Lung (tissue), 12 donors: ENCODE results near the gene POLR3G. TPM values are rescaled to one million over a fixed set of nuclear protein-coding genes. Genes with fewer than 3 reads are reported as not detected.

Experiments used
- ATAC-seq: fragments of 200-7000 bp; cut with Tn5 transposase; one replicate; pipeline ENCODE4 v1.9.1; 2020; ENCODE audit warnings: moderate number of reproducible peaks; ENCODE audit not compliant: insufficient read depth, low FRiP score
- DNase-seq, 3 donors: peaks; one replicate each; pipeline ENCODE4 v3.0.0-alpha.2; 2013 to 2017
- H3K27ac ChIP-seq, 2 donors: one replicate each; pipeline ENCODE4 v1.5.1; 2013; ENCODE audit warnings: mild to moderate bottlenecking in 2 of 2, moderate library complexity in 2 of 2, control low read depth in 1 of 2, inconsistent platforms in 1 of 2, low read depth in 1 of 2, low read length in 1 of 2
- H3K27me3 ChIP-seq, 3 donors: one replicate each; pipeline ENCODE4 v1.5.1; 2013; ENCODE audit warnings: low read length in 2 of 3; ENCODE audit not compliant: control insufficient read depth in 3 of 3, insufficient read depth in 3 of 3
- H3K36me3 ChIP-seq, 4 donors: one replicate each; pipeline ENCODE4 v1.5.1; 2013; ENCODE audit warnings: low read length in 4 of 4, mild to moderate bottlenecking in 1 of 4, moderate library complexity in 1 of 4; ENCODE audit not compliant: control insufficient read depth in 4 of 4, insufficient read depth in 4 of 4
- H3K4me1 ChIP-seq, 5 donors: one replicate each; pipeline ENCODE4 v1.5.1; 2013; ENCODE audit warnings: low read length in 5 of 5, mild to moderate bottlenecking in 2 of 5, moderate library complexity in 1 of 5; ENCODE audit not compliant: control insufficient read depth in 5 of 5, insufficient read depth in 5 of 5
- H3K4me3 ChIP-seq: one replicate; pipeline ENCODE4 v1.5.1; 2013; ENCODE audit warnings: mild to moderate bottlenecking, control low read depth, moderate library complexity
- H3K9ac ChIP-seq, 2 donors: one replicate each; pipeline ENCODE4 v1.5.1; 2013; ENCODE audit warnings: low read length in 2 of 2, control low read depth in 1 of 2; ENCODE audit not compliant: insufficient read depth in 1 of 2
- H3K9me3 ChIP-seq, 4 donors: one replicate each; pipeline ENCODE4 v1.5.1; 2013; ENCODE audit warnings: low read length in 3 of 4, mild to moderate bottlenecking in 1 of 4, moderate library complexity in 1 of 4; ENCODE audit not compliant: control insufficient read depth in 4 of 4, insufficient read depth in 3 of 4
- WGBS, 2 donors: extraction: QIAGEN DNeasy Blood & Tissue Kit; methylation state at CpG; one replicate each; pipeline ENCODE4 v1.1.7; 2013; 5-methylcytosine and 5-hydroxymethylcytosine counted together
- polyA plus RNA-seq, 2 donors: library from polyadenylated mRNA; stranded (reverse); fragments of 200-250 nt; gene quantifications; one replicate each; pipeline ENCODE4 v1.2.1, GENCODE V29; 2013
- total RNA-seq, 2 donors: library from RNA; depleted of rRNA in 1 of 2; stranded (reverse); fragments of >200 nt in 1 of 2; gene quantifications; one replicate each; pipeline ENCODE4 v1.2.1, GENCODE V29; 2014 to 2021
- TF ChIP-seq, protein P1 (sequence below): IDR thresholded peaks from 2 replicates; pipeline ENCODE4 v1.5.1; 2012; ENCODE audit warnings: mild to moderate bottlenecking; ENCODE audit errors: control extremely low read depth, extremely low read depth
- donor health status: control.
- donor health status: control.
- donor health status: Bipolar disorder and iron deficiency.
- donor health status: healthy.
- donor health status: DM: yes; HTN: yes; CAD: no.

The POLR3G gene
- total and polyA plus RNA-seq, 4 donors: 1.1 to 1.3 (median 1.3) TPM

DNA sequence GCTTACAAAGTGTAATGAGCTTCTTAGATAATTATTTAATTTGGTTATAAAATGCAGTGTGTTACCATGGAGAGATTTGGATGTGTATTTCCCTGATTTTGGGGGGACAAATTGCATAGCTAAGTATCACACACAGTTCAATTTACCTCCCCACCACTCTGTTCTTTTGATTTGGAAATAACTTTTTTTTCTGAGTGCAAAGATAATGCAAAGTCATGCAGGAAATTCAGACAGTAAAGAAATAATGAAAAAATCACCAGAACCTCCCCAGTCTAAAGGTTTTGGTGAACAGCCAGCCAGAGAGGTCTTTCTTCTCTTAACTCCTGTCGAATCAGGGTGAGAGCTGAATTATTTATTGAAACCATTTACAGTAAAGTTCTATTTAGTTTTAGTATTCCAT is 87.1 kb downstream of the POLR3G start:
- ATAC-seq: no peak
- H3K36me3 ChIP-seq: no peaks in the 10 kb centered on the region

DNA sequence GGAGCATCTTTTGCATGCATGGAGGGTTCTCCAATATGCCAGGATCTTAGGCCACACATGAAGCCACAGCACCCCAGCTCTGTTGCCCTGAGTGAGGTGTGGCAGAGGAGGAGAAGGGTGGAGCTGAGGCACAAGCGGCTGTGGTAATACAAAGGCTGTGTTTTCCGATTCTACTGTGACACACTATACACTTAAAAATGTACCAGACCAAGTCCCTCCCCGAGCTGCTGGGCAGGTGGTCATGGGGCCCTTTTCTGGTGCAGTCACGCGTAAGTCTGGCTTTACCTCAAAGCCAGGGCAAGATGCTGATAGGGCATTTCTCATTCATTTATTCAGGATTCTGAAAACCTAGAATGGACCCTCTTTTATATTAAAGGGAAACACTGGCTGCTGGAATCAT is 87.7 kb downstream of the POLR3G start:
- no peaks in the 10 kb centered on the region for H3K36me3 ChIP-seq
- H3K4me1 ChIP-seq: peaks cover 0 to 15% (median 3%) of the 10 kb centered on the region in 5 donors
- ATAC-seq (no peak), DNase-seq (no peak)
- no peak overlapping the region for H3K9ac ChIP-seq
- TF ChIP-seq, protein P1, sequence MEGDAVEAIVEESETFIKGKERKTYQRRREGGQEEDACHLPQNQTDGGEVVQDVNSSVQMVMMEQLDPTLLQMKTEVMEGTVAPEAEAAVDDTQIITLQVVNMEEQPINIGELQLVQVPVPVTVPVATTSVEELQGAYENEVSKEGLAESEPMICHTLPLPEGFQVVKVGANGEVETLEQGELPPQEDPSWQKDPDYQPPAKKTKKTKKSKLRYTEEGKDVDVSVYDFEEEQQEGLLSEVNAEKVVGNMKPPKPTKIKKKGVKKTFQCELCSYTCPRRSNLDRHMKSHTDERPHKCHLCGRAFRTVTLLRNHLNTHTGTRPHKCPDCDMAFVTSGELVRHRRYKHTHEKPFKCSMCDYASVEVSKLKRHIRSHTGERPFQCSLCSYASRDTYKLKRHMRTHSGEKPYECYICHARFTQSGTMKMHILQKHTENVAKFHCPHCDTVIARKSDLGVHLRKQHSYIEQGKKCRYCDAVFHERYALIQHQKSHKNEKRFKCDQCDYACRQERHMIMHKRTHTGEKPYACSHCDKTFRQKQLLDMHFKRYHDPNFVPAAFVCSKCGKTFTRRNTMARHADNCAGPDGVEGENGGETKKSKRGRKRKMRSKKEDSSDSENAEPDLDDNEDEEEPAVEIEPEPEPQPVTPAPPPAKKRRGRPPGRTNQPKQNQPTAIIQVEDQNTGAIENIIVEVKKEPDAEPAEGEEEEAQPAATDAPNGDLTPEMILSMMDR: no peak
- 62 to 75% methylated on average over 5 of the region's 5 CpGs for WGBS, 2 donors
- H3K4me3 ChIP-seq: no peak overlapping the region
- H3K9me3 ChIP-seq: no peaks in the 10 kb centered on the region
- peak overlapping the region in 1 of 2 donors; percentile 51 for H3K27ac ChIP-seq
- H3K27me3 ChIP-seq: peaks cover 0 to 32% (median 11%) of the 10 kb centered on the region in 3 donors

More for the DNA sequence above, 87.1 kb downstream of the POLR3G start:
- TF ChIP-seq, protein P1: no peak
- Histone ChIP-seq H3K4me1 (peaks cover 0 to 15% (median 3%) of the 10 kb centered on the region in 5 donors), H3K27me3 (peaks cover 0 to 37% (median 17%) of the 10 kb centered on the region in 3 donors), H3K4me3 (no peak overlapping the region), H3K9me3 (no peaks in the 10 kb centered on the region), H3K9ac (no peak overlapping the region), H3K27ac (no peak overlapping the region)
- DNase-seq: no peak
- WGBS, 2 donors: 52 to 54% methylated on average over 1 of the region's 1 CpG

DNA sequence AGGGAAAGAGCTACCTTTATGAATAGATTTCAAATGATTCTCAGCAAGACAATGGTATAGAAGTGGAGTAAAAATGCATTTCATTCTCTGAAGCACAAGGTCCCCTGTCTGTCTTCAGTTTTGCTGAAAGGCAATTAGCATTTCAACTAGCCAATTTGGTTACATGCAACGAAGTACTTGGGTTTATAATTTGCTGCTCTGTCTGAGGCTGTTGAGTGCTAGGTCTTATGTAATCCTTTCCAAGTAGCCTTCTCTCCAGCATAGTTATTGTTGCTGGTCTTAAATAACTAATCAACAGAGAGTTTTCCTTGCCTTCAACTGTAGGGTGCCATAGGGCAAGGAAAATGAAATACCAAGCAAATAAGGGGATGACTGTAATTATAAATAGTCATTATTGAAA is 88.4 kb downstream of the POLR3G start:
- no peaks in the 10 kb centered on the region for H3K36me3 ChIP-seq
- H3K9ac ChIP-seq: no peak overlapping the region
- DNase-seq (no peak), ATAC-seq (no peak)
- peaks cover 0 to 24% (median 4%) of the 10 kb centered on the region in 3 donors for H3K27me3 ChIP-seq
- H3K9me3 ChIP-seq: no peaks in the 10 kb centered on the region
- TF ChIP-seq, protein P1: no peak
- H3K4me1 ChIP-seq: peaks cover 0 to 9% (median 3%) of the 10 kb centered on the region in 5 donors
- H3K4me3 ChIP-seq: no peak overlapping the region
- 48 to 64% methylated on average over 1 of the region's 1 CpG for WGBS, 2 donors
- no peak overlapping the region for H3K27ac ChIP-seq

Other genes starting within 250 kb of the POLR3G start
- 10 to 100 TPM; 16.8 to 43.8 TPM for gene CETN3, start 65.1 kb upstream of the POLR3G start, total RNA-seq
- gene CETN3, start 65.1 kb upstream of the POLR3G start, polyA plus RNA-seq: 10 to 100 TPM; 15.7 to 27.2 TPM
- 1 to 10 TPM; 4.6 to 6.5 TPM for gene MBLAC2, start 93 bp upstream of the POLR3G start, total RNA-seq
- 1 to 10 TPM; 1.9 to 2.0 TPM for gene MBLAC2, start 93 bp upstream of the POLR3G start, polyA plus RNA-seq
- gene LYSMD3, start 54.7 kb downstream of the POLR3G start, total RNA-seq: 10 to 100 TPM; 18.0 to 32.8 TPM
- 10 to 100 TPM in 1 of 2 donors, 1 to 10 TPM in 1; 5.7 to 10.1 TPM for gene LYSMD3, start 54.7 kb downstream of the POLR3G start, polyA plus RNA-seq
- gene ADGRV1, start 83.9 kb downstream of the POLR3G start, total RNA-seq: 10 to 100 TPM; 39.9 to 66.2 TPM
- 10 to 100 TPM in 1 of 2 donors, 1 to 10 TPM in 1; 3.6 to 16.5 TPM for gene ADGRV1, start 83.9 kb downstream of the POLR3G start, polyA plus RNA-seq